Neural crest cell (in vitro differentiated cells): ENCODE data around the gene TCF4. TPM values are rescaled to one million over a fixed set of nuclear protein-coding genes. Genes with fewer than 3 reads are reported as not detected.

Source experiments
- DNase-seq: peaks from one replicate; pipeline ENCODE4 v3.0.0; 2021; ENCODE audit warnings: low read depth, mixed read lengths, low spot score
- H3K27ac Mint-ChIP-seq: one replicate; pipeline ENCODE4 v1.8.0; 2021; ENCODE audit warnings: mild to moderate bottlenecking, mixed read lengths; ENCODE audit not compliant: unreplicated experiment
- H3K27me3 Mint-ChIP-seq: 2 replicates; pipeline ENCODE4 v1.8.0; 2021; ENCODE audit warnings: low read depth, mild to moderate bottlenecking, mixed read lengths
- H3K36me3 Mint-ChIP-seq: 2 replicates; pipeline ENCODE4 v1.8.0; 2021; ENCODE audit warnings: low read depth, mild to moderate bottlenecking, mixed read lengths
- H3K4me1 Mint-ChIP-seq: 2 replicates; pipeline ENCODE4 v1.8.0; 2021; ENCODE audit warnings: mixed read lengths
- H3K4me3 Mint-ChIP-seq: one replicate; pipeline ENCODE4 v1.8.0; 2021; ENCODE audit warnings: mild to moderate bottlenecking, mixed read lengths
- H3K9me3 Mint-ChIP-seq: 2 replicates; pipeline ENCODE4 v1.8.0; 2021; ENCODE audit warnings: mixed read lengths
- total RNA-seq: library from RNA; stranded (reverse); gene quantifications from 2 replicates; pipeline ENCODE4 v1.2.1, GENCODE V29; 2021
- TF ChIP-seq, protein P1 (sequence below): fragments of 200-600 bp; sonication (generic); conservative IDR thresholded peaks from 2 replicates; pipeline ENCODE4 v1.5.0; 2021; ENCODE audit warnings: antibody characterized with exemption, mild to moderate bottlenecking

TCF4 gene
- total RNA-seq, 1 donor from 2014 or later = 89.9 TPM

- no peaks in the 10 kb centered on the region for H3K9me3 Mint-ChIP-seq
- no peaks in the 10 kb centered on the region for H3K36me3 Mint-ChIP-seq
- H3K27me3 Mint-ChIP-seq = peaks cover 6% of the 10 kb centered on the region
- DNase-seq = no peak
- H3K4me1 Mint-ChIP-seq = peaks cover 57% of the 10 kb centered on the region
- H3K27ac Mint-ChIP-seq = no peak overlapping the region
- peak overlapping the region; percentile 90 for H3K4me3 Mint-ChIP-seq
- TF ChIP-seq, protein P1, sequence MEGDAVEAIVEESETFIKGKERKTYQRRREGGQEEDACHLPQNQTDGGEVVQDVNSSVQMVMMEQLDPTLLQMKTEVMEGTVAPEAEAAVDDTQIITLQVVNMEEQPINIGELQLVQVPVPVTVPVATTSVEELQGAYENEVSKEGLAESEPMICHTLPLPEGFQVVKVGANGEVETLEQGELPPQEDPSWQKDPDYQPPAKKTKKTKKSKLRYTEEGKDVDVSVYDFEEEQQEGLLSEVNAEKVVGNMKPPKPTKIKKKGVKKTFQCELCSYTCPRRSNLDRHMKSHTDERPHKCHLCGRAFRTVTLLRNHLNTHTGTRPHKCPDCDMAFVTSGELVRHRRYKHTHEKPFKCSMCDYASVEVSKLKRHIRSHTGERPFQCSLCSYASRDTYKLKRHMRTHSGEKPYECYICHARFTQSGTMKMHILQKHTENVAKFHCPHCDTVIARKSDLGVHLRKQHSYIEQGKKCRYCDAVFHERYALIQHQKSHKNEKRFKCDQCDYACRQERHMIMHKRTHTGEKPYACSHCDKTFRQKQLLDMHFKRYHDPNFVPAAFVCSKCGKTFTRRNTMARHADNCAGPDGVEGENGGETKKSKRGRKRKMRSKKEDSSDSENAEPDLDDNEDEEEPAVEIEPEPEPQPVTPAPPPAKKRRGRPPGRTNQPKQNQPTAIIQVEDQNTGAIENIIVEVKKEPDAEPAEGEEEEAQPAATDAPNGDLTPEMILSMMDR = no peak
Measured at GRCh38 chr18:55320424-55321264, 267.3 kb downstream of the TCF4 start.

DNA sequence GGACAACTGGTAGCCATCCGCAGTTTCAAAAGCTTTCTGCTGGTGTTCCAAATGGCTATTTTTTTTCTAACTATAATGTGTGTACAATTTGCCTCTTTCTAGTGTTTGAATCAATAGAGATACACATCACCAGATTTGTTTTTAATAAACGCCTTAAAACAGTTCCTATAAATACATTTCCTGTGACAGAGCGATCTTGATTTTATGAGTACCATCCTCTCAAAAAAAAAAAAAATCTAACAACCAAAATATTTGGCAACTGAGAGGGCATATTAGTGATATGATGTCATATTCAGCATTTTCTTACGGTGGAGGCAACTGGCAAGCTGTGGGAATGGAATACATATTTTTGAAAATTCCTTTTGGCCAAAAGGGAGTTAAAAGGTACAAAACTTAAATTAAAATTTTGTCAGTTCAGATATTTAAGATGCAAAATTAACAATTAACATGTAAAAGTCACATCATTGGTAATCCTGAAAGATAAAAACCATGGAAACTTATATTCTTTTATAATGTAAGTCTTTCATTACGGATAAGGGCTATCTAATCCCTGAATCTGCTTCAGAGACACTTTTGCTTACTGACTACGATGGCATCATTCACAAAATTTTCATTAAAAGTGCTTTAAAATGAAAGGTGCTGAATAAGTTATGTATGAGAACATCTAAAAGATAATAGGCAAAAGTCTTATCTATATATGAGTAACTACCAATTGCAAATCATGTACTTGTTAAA lies 268.4 kb downstream of the TCF4 start:
- Mint-ChIP-seq H3K4me1 (peaks cover 65% of the 10 kb centered on the region), H3K9me3 (no peaks in the 10 kb centered on the region), H3K27me3 (peaks cover 6% of the 10 kb centered on the region), H3K4me3 (peak overlapping the region; percentile 41), H3K36me3 (no peaks in the 10 kb centered on the region), H3K27ac (no peak overlapping the region)
- TF ChIP-seq, protein P1 = no peak
- DNase-seq = no peak

GRCh38 chr18:55318951-55319441 lies 269.0 kb downstream of the TCF4 start:
- Mint-ChIP-seq H3K4me1 (peaks cover 67% of the 10 kb centered on the region), H3K9me3 (no peaks in the 10 kb centered on the region), H3K36me3 (no peaks in the 10 kb centered on the region), H3K4me3 (peak overlapping the region; percentile 41), H3K27ac (peak overlapping the region; percentile 53), H3K27me3 (peaks cover 4% of the 10 kb centered on the region)
- no peak for DNase-seq
- TF ChIP-seq, protein P1 = no peak

GRCh38 chr18:55317864-55318263 lies 270.1 kb downstream of the TCF4 start:
- Mint-ChIP-seq H3K27ac (no peak overlapping the region), H3K4me1 (peaks cover 71% of the 10 kb centered on the region), H3K27me3 (no peaks in the 10 kb centered on the region), H3K36me3 (no peaks in the 10 kb centered on the region), H3K9me3 (no peaks in the 10 kb centered on the region), H3K4me3 (no peak overlapping the region)
- TF ChIP-seq, protein P1 = no peak
- no peak for DNase-seq

- no peaks in the 10 kb centered on the region for H3K27me3 Mint-ChIP-seq
- DNase-seq = no peak
Measured at GRCh38 chr18:55317324-55317723, 270.7 kb downstream of the TCF4 start.

More at GRCh38 chr18:55317324-55317723, 270.7 kb downstream of the TCF4 start:
- H3K27ac Mint-ChIP-seq = no peak overlapping the region
- TF ChIP-seq, protein P1 = no peak
- no peaks in the 10 kb centered on the region for H3K9me3 Mint-ChIP-seq
- no peaks in the 10 kb centered on the region for H3K36me3 Mint-ChIP-seq
- H3K4me1 Mint-ChIP-seq = peaks cover 76% of the 10 kb centered on the region
- no peak overlapping the region for H3K4me3 Mint-ChIP-seq
